ENCODE data around the gene RARS1.

The RARS1 gene

DNA sequence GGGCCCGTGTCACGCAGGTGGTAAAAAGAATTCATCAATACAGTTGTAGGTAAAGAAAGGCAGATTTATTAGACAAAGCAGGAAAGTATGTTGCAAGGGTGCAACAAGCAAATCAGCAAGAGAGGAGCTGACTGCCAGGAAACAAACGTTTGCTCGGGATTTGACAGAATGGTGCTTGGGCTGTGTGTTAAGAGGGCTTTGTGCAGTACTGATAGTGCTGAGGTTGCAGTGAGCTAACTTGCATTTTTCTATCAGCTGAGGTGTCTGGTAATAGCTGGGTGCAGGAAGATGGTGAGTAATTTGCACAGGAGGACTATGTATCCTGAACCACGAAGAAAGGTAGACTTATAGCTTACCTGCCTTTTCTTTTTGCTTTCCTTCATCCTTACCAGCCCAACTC, 3.9 kb upstream of the RARS1 start:
- Histone ChIP-seq H3K36me3 (ENCODE audit: insufficient read depth, low read length) (no peaks in the 10 kb centered on the region), H4K20me1 (ENCODE audit: insufficient read depth, low read length, poor library complexity, severe bottlenecking) (no peaks in the 10 kb centered on the region), H3K4me1 (ENCODE audit: insufficient read depth, low read length, poor library complexity, severe bottlenecking) (peaks cover 5% of the 10 kb centered on the region), H3K9ac (ENCODE audit: low read depth, low read length, poor library complexity, severe bottlenecking) (no peak overlapping the region), H3F3A (ENCODE audit: low read depth) (no peaks in the 10 kb centered on the region), H3K79me2 (ENCODE audit: insufficient read depth, low read length) (peaks cover 11% of the 10 kb centered on the region), H3K27me3 (ENCODE audit: insufficient read depth, low read length, poor library complexity, severe bottlenecking) (no peaks in the 10 kb centered on the region), H3K4me3 (ENCODE audit: low read length, poor library complexity, severe bottlenecking) (no peak overlapping the region), H3K9me3 (ENCODE audit: insufficient read depth, low read depth, low read length) (no peaks in the 10 kb centered on the region), H3K4me2 (ENCODE audit: low read depth, low read length, poor library complexity, severe bottlenecking) (no peak overlapping the region), H3K9me2 (replicated peaks; ENCODE audit: low read depth, low read length) (no peaks in the 10 kb centered on the region), H2AFZ (ENCODE audit: low read length) (no peak overlapping the region)
- TF ChIP-seq, protein P1, sequence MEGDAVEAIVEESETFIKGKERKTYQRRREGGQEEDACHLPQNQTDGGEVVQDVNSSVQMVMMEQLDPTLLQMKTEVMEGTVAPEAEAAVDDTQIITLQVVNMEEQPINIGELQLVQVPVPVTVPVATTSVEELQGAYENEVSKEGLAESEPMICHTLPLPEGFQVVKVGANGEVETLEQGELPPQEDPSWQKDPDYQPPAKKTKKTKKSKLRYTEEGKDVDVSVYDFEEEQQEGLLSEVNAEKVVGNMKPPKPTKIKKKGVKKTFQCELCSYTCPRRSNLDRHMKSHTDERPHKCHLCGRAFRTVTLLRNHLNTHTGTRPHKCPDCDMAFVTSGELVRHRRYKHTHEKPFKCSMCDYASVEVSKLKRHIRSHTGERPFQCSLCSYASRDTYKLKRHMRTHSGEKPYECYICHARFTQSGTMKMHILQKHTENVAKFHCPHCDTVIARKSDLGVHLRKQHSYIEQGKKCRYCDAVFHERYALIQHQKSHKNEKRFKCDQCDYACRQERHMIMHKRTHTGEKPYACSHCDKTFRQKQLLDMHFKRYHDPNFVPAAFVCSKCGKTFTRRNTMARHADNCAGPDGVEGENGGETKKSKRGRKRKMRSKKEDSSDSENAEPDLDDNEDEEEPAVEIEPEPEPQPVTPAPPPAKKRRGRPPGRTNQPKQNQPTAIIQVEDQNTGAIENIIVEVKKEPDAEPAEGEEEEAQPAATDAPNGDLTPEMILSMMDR (conservative IDR thresholded peaks at IDR 0.05; ENCODE audit: low read length): no peak
- TF ChIP-seq EZH2phosphoT487 (IDR thresholded peaks at IDR 0.05; ENCODE audit: borderline replicate concordance): no peak

DNA sequence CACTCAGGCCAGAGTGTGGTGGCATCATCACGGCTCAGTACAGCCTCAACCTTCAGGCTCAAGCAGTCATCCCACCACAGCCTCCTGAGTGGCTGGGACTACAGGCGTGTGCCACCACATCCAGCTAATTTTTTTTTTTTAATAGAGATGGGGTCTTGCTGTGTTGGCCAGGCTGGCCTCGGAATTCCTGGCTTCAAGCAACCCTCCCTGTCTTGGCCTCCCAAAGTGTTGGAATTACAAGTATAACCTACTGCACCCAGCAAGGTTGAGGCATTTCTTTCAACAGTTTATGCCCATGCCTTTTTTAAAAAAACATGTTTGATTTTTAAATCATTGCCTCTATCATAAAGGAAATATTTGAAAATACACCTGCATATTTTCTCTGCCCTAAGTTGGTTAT, 2.8 kb downstream of the RARS1 start:
- H3K36me3 ChIP-seq (ENCODE audit: insufficient read depth, low read length): peaks cover 23% of the 10 kb centered on the region

DNA sequence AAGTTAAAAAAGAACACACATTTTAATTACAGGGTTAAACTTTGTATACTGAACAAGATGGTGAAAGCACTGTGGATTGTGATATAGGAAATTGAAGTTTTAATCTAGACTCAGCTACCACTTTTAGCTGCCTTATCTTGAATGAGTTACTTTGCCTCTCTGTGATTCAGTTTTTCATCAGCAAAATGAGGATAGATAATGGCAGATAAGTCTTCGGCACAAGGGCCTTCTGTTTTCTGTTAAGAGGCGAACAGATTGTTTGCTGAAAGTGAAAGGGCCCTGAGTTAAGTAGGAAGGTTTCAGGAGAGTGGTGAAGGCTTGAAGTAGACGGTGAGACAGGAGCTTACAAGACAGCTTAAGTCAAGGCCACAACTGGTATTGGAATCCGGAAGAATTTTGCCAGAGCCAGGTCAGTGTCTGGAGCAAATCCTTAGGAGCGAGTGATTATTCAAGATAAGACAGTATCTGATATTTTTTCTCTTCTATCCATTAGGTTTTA, 7.8 kb downstream of the RARS1 start:
- Histone ChIP-seq H3K9ac (ENCODE audit: low read depth, low read length, poor library complexity, severe bottlenecking) (no peak overlapping the region), H3K4me3 (ENCODE audit: low read length, poor library complexity, severe bottlenecking) (no peak overlapping the region), H2AFZ (ENCODE audit: low read length) (no peak overlapping the region), H4K20me1 (ENCODE audit: insufficient read depth, low read length, poor library complexity, severe bottlenecking) (no peaks in the 10 kb centered on the region), H3K36me3 (ENCODE audit: insufficient read depth, low read length) (peaks cover 49% of the 10 kb centered on the region), H3K4me2 (ENCODE audit: low read depth, low read length, poor library complexity, severe bottlenecking) (no peak overlapping the region), H3K79me2 (ENCODE audit: insufficient read depth, low read length) (peaks cover 6% of the 10 kb centered on the region; the same call in 1 of the 2 replicates), H3K9me3 (ENCODE audit: insufficient read depth, low read depth, low read length) (no peaks in the 10 kb centered on the region), H3K27me3 (ENCODE audit: insufficient read depth, low read length, poor library complexity, severe bottlenecking) (no peaks in the 10 kb centered on the region), H3K4me1 (ENCODE audit: insufficient read depth, low read length, poor library complexity, severe bottlenecking) (no peaks in the 10 kb centered on the region), H3K9me2 (replicated peaks; ENCODE audit: low read depth, low read length) (no peaks in the 10 kb centered on the region), H3F3A (ENCODE audit: low read depth) (no peaks in the 10 kb centered on the region)
- TF ChIP-seq, protein P1 (conservative IDR thresholded peaks at IDR 0.05; ENCODE audit: low read length): no peak
- no peak for TF ChIP-seq EZH2phosphoT487 (IDR thresholded peaks at IDR 0.05; ENCODE audit: borderline replicate concordance)

More for the DNA sequence above, 2.8 kb downstream of the RARS1 start:
- no peak overlapping the region for H3K9ac ChIP-seq (ENCODE audit: low read depth, low read length, poor library complexity, severe bottlenecking)
- no peak overlapping the region for H3K4me3 ChIP-seq (ENCODE audit: low read length, poor library complexity, severe bottlenecking)
- no peak overlapping the region for H3K4me2 ChIP-seq (ENCODE audit: low read depth, low read length, poor library complexity, severe bottlenecking)
- H4K20me1 ChIP-seq (ENCODE audit: insufficient read depth, low read length, poor library complexity, severe bottlenecking): peaks cover 3% of the 10 kb centered on the region
- no peak overlapping the region for H2AFZ ChIP-seq (ENCODE audit: low read length)
- no peaks in the 10 kb centered on the region for H3K9me2 ChIP-seq (replicated peaks; ENCODE audit: low read depth, low read length)
- H3F3A ChIP-seq (ENCODE audit: low read depth): no peaks in the 10 kb centered on the region
- H3K4me1 ChIP-seq (ENCODE audit: insufficient read depth, low read length, poor library complexity, severe bottlenecking): peaks cover 9% of the 10 kb centered on the region
- TF ChIP-seq EZH2phosphoT487 (IDR thresholded peaks at IDR 0.05; ENCODE audit: borderline replicate concordance): no peak
- TF ChIP-seq, protein P1 (conservative IDR thresholded peaks at IDR 0.05; ENCODE audit: low read length): no peak
- peaks cover 30% of the 10 kb centered on the region for H3K79me2 ChIP-seq (ENCODE audit: insufficient read depth, low read length)
- no peaks in the 10 kb centered on the region for H3K27me3 ChIP-seq (ENCODE audit: insufficient read depth, low read length, poor library complexity, severe bottlenecking)
- no peaks in the 10 kb centered on the region for H3K9me3 ChIP-seq (ENCODE audit: insufficient read depth, low read depth, low read length)

All from Loucy (cell line).